Epithelial cell of proximal tubule (primary cell): ENCODE data around the gene AMIGO2. TPM values are rescaled to one million over a fixed set of nuclear protein-coding genes. Genes with fewer than 3 reads are reported as not detected.

Experiments used
- DNase-seq: peaks from one replicate; pipeline ENCODE4 v3.0.0-alpha.2; 2011; ENCODE audit warnings: low read depth
- H3K4me3 ChIP-seq: 2 replicates; pipeline ENCODE4 v1.5.1; 2011; ENCODE audit warnings: low read depth, mild to moderate bottlenecking, low read length
- CTCF ChIP-seq: conservative IDR thresholded peaks from 2 replicates; pipeline ENCODE4 v1.5.1; 2012; ENCODE audit warnings: low read depth, mild to moderate bottlenecking, low read length
- total RNA-seq: library from RNA; depleted of rRNA; stranded (reverse); fragments of >200 nt; gene quantifications from 2 replicates; pipeline ENCODE4 v1.2.3, GENCODE V29; 2015

Gene AMIGO2
- total RNA-seq, 1 donor from 2014 or later: 93.3 TPM

DNA sequence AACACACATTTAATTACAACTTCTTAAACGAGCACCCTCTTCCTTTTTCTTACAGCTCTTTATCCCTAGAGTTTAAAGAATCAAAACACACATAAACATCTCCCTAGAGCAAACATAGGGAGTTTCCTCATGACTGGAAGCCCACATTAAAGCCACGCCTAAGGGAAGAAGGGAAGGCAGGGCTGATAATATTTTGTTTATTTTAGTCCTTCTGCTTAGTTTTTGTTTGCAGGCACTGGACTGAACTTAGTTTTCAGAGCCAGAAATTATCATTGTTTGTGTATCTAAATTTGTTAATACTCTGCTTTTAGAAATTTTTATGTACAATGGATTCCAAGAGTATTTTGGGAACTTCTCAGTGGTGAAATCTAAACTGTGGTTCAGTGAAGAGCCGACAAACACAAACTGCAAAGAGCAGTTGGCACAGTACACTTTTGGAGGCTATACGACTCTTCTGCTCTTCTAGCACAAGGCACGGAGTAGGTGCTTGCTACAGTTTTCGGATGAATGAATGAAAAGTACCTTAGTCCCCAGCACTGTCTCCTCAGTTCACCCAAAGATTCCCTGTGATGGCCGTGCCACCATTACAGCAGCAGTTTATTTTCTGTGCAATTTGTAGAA is 17.6 kb upstream of the AMIGO2 start:
- H3K4me3 ChIP-seq: no peak overlapping the region
- TF ChIP-seq CTCF: no peak
- DNase-seq: no peak

DNA sequence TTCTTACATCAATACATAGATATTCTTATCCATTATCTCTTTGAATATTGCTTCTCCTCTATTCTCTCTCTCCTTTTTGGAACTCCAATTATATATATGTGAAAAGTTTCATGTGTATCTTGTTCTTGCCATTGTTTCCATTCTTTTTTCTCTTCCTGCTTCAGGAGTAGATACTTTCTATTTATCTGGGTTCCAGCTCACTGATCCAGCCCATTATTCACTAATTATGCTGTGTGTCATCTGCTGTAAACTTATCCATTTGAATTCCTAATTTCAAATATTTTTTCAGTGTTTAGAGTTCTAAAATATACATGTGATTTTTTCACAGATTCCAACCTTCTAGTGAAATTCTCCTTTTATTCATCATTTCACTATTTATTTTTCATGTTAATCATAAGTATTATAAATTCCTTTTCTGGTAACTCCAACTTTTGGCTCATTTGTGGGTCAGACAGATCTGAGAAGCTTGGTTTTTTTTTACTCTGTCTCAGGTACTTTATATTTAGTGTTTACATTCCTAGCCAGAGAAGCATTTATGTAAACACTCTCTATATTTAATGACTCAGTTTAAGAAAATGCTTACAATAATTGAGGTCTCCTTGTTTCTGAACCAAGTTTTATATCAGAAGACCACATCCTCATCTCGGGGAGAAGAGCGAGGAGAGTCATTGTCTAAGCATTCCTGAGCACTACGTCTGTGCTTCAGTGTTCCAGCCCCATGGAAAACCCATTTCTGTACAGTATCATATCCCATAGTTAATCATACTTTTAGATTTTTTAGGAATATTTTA is 15.9 kb upstream of the AMIGO2 start:
- DNase-seq: no peak
- H3K4me3 ChIP-seq: no peak overlapping the region
- TF ChIP-seq CTCF: no peak

GRCh38 chr12:47094804-47095203 is 15.0 kb upstream of the AMIGO2 start:
- TF ChIP-seq CTCF: no peak
- H3K4me3 ChIP-seq: no peak overlapping the region
- no peak for DNase-seq

- DNase-seq: no peak
- TF ChIP-seq CTCF: no peak
- no peak overlapping the region for H3K4me3 ChIP-seq
These were observed 11.2 kb upstream of the AMIGO2 start for GRCh38 chr12:47091009-47091408.

GRCh38 chr12:47088021-47088944 is 8.5 kb upstream of the AMIGO2 start:
- TF ChIP-seq CTCF: no peak
- no peak overlapping the region for H3K4me3 ChIP-seq
- no peak for DNase-seq

- no peak for DNase-seq
- no peak for TF ChIP-seq CTCF
- H3K4me3 ChIP-seq: no peak overlapping the region
These were observed 7.4 kb upstream of the AMIGO2 start for GRCh38 chr12:47087088-47087688.
